SK-N-SH treated with all-trans-retinoic acid at 6 μM for 48 hours (cell line): ENCODE results near the gene ZSCAN23.

Source experiments
- BACH2 ChIP-seq: fragments of 250-450 bp; sonication (Bioruptor Pico); IDR thresholded peaks from 2 replicates; pipeline ENCODE4 v1.9.0; 2021; ENCODE audit warnings: mild to moderate bottlenecking, borderline replicate concordance
- CSDC2 ChIP-seq: fragments of 250-450 bp; sonication (Bioruptor Pico); IDR thresholded peaks from 2 replicates; pipeline ENCODE4 v1.5.0; 2020; ENCODE audit warnings: mild to moderate bottlenecking, moderate library complexity
- GLIS3 ChIP-seq: fragments of 250-450 bp; sonication (Bioruptor Pico); IDR thresholded peaks from 2 replicates; pipeline ENCODE4 v1.5.0; 2020; ENCODE audit warnings: mild to moderate bottlenecking, moderate library complexity
- ISL1 ChIP-seq: fragments of 250-450 bp; sonication (Bioruptor Pico); IDR thresholded peaks from 2 replicates; pipeline ENCODE4 v2.1.2; 2022; ENCODE audit warnings: mild to moderate bottlenecking, moderate library complexity
- RARB ChIP-seq: fragments of 250-450 bp; sonication (Bioruptor Pico); IDR thresholded peaks from 2 replicates; pipeline ENCODE4 v1.8.0; 2021; ENCODE audit warnings: mild to moderate bottlenecking, moderate library complexity
- SNAI2 ChIP-seq: fragments of 250-450 bp; sonication (Bioruptor Pico); IDR thresholded peaks from 2 replicates; pipeline ENCODE4 v1.5.0; 2020; ENCODE audit warnings: mild to moderate bottlenecking, moderate library complexity
- TOX ChIP-seq: fragments of 250-450 bp; sonication (Bioruptor Pico); IDR thresholded peaks from 2 replicates; pipeline ENCODE4 v1.8.0; 2021; ENCODE audit warnings: mild to moderate bottlenecking, moderate library complexity, borderline replicate concordance
- ZFP3 ChIP-seq: fragments of 250-450 bp; sonication (Bioruptor Pico); IDR thresholded peaks from 2 replicates; pipeline ENCODE4 v1.5.0; 2020; ENCODE audit warnings: mild to moderate bottlenecking, moderate library complexity
- ZFP30 ChIP-seq: fragments of 450-650 bp; formaldehyde crosslinking; IDR thresholded peaks from 2 replicates; pipeline ENCODE4 v1.5.0; 2022; ENCODE audit warnings: mild to moderate bottlenecking, moderate library complexity
- ZNF565 ChIP-seq: fragments of 450-650 bp; formaldehyde crosslinking; conservative IDR thresholded peaks from 2 replicates; pipeline ENCODE4 v1.5.0; 2020; ENCODE audit warnings: low read depth, mild to moderate bottlenecking, moderate library complexity
- TF ChIP-seq, protein P1 (sequence below): fragments of 250-450 bp; sonication (Bioruptor Pico); IDR thresholded peaks from 2 replicates; pipeline ENCODE4 v1.5.1; 2020; ENCODE audit warnings: low read depth, mild to moderate bottlenecking, moderate library complexity
- TF ChIP-seq, protein P2 (sequence below): fragments of 250-450 bp; sonication (Bioruptor Pico); IDR thresholded peaks from 2 replicates; pipeline ENCODE4 v1.8.0; 2020; ENCODE audit warnings: mild to moderate bottlenecking, moderate library complexity, borderline replicate concordance

DNA sequence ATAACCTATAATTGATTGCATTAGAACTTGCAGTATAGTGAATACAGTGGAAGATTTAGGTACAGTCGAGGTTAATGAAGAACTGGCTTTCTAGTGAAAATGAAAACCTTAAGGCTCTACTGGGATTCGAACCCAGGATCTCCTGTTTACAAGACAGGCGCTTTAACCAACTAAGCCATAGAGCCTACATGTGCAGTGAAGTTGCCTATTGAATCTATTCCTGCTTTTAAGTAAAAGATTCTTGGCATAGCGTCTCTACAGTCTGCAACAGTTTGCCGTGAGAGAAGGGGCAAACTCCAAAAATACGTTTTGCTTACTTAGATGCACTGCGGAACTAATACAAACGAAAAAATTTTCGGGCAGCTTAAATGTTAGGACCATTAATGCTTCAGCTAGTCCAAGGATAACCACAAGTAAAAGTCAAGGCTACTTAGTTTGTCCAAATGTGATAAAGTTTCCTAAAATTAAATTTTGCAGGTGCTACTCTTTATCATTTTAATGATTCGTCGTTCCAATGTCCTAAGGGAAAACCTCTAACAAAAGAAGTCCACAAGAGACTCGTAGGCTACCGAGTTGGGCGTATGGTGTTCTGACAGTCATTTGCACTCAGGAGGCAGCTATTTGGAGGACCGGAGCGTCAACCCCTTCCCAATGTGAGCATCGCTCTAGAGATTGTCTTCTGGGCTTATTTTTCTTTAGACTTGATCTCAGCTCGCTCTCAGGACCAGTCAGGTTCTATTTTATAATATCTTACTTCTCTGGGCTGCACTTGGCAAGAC, 31.3 kb upstream of the ZSCAN23 start:
- no peak for TF ChIP-seq RARB (CRISPR knock-in tag)
- no peak for TF ChIP-seq ZNF565 (CRISPR knock-in tag)
- no peak for TF ChIP-seq SNAI2 (CRISPR knock-in tag)
- no peak for TF ChIP-seq BACH2 (CRISPR knock-in tag)
- TF ChIP-seq ISL1 (CRISPR knock-in tag): no peak
- TF ChIP-seq ZFP3 (CRISPR knock-in tag): 0 out of 2 replicates have a peak, but pooled peaks have one; percentile 23
- TF ChIP-seq, protein P1, sequence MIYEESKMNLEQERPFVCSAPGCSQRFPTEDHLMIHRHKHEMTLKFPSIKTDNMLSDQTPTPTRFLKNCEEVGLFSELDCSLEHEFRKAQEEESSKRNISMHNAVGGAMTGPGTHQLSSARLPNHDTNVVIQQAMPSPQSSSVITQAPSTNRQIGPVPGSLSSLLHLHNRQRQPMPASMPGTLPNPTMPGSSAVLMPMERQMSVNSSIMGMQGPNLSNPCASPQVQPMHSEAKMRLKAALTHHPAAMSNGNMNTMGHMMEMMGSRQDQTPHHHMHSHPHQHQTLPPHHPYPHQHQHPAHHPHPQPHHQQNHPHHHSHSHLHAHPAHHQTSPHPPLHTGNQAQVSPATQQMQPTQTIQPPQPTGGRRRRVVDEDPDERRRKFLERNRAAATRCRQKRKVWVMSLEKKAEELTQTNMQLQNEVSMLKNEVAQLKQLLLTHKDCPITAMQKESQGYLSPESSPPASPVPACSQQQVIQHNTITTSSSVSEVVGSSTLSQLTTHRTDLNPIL (CRISPR knock-in tag): no peak
- TF ChIP-seq CSDC2: no peak
- no peak for TF ChIP-seq TOX (CRISPR knock-in tag)
- TF ChIP-seq, protein P2, sequence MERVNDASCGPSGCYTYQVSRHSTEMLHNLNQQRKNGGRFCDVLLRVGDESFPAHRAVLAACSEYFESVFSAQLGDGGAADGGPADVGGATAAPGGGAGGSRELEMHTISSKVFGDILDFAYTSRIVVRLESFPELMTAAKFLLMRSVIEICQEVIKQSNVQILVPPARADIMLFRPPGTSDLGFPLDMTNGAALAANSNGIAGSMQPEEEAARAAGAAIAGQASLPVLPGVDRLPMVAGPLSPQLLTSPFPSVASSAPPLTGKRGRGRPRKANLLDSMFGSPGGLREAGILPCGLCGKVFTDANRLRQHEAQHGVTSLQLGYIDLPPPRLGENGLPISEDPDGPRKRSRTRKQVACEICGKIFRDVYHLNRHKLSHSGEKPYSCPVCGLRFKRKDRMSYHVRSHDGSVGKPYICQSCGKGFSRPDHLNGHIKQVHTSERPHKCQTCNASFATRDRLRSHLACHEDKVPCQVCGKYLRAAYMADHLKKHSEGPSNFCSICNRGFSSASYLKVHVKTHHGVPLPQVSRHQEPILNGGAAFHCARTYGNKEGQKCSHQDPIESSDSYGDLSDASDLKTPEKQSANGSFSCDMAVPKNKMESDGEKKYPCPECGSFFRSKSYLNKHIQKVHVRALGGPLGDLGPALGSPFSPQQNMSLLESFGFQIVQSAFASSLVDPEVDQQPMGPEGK (CRISPR knock-in tag): no peak
- TF ChIP-seq ZFP30 (CRISPR knock-in tag): no peak
- TF ChIP-seq GLIS3 (CRISPR knock-in tag): no peak
